Measurements from ENCODE around the gene PRKAG1. TPM values are rescaled to one million over a fixed set of nuclear protein-coding genes. Genes with fewer than 3 reads are reported as not detected.

PRKAG1 gene
- total RNA-seq, 4 donors from 2014 or later: 55.9 to 79.9 (median 64.2) TPM

DNA sequence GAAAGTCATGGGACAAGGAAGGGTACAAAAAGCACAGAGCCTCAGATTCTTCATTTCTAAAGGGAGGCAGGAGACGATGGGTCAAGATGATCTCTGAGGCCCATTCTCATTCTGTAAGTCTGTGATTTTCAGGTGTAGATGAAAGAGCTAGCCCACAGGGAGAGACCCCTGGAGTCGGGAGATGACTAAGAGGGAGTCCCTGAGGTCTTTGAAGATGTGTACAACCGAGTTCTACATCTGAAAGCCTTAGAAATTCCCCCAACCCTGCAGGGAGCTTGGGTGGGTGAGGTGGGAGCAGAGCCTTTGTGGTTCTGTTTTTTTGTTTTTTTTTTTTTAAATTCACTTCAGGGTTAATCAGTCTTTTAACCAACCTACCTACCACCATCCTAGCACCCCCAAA lies 50.1 kb downstream of the PRKAG1 start:
- Histone ChIP-seq H3K36me3 (no peaks in the 10 kb centered on the region), H3K4me3 (no peak overlapping the region), H3K9me3 (no peaks in the 10 kb centered on the region), H3K27ac (no peak overlapping the region), H3K27me3 (peaks cover 69% of the 10 kb centered on the region), H3K4me1 (peaks cover 0 to 43% (median 16%) of the 10 kb centered on the region in 3 donors)
- TF ChIP-seq POLR2A (IDR thresholded peaks at IDR 0.05) (no peak), POLR2AphosphoS5 (IDR thresholded peaks at IDR 0.05) (no peak), EP300 (IDR thresholded peaks at IDR 0.05) (no peak)
- ATAC-seq: no peak
- WGBS, 2 donors (ENCODE audit: low coverage in 1 of 2): 91 to 100% methylated on average over 1 to 3 of the region's 3 CpGs

DNA sequence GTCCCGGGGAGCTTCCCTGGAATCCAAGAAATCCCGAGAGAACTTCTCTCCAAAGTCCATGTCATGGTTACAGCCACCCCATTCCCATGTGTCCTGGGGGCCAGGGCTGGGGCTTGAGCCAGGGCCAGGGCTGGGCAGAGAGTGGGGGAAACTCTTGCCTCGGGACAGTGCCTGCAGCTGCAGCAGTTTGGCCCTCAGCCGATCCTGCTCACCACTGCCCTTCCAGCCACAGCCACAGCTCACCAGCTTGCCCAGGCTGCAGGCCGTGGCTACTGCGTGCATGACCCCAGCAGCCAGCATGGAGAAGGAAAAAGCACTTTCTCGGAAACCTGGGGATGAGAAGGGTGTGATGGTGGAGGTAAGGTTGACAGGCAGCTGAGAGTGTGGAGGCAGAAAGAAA lies 50.6 kb downstream of the PRKAG1 start:
- no peak for ATAC-seq
- H3K4me3 ChIP-seq: no peak overlapping the region
- H3K9me3 ChIP-seq: no peaks in the 10 kb centered on the region
- 62% methylated on average over 2 of the region's 7 CpGs; no CpG with 5 or more reads in 1 of the 2 donors for WGBS, 2 donors (ENCODE audit: low coverage in 1 of 2)
- peaks cover 0 to 38% (median 16%) of the 10 kb centered on the region in 3 donors for H3K4me1 ChIP-seq
- no peak overlapping the region for H3K27ac ChIP-seq
- no peak for TF ChIP-seq POLR2A (IDR thresholded peaks at IDR 0.05)
- no peak for TF ChIP-seq POLR2AphosphoS5 (IDR thresholded peaks at IDR 0.05)
- no peak for TF ChIP-seq EP300 (IDR thresholded peaks at IDR 0.05)
- TF ChIP-seq, protein P1, sequence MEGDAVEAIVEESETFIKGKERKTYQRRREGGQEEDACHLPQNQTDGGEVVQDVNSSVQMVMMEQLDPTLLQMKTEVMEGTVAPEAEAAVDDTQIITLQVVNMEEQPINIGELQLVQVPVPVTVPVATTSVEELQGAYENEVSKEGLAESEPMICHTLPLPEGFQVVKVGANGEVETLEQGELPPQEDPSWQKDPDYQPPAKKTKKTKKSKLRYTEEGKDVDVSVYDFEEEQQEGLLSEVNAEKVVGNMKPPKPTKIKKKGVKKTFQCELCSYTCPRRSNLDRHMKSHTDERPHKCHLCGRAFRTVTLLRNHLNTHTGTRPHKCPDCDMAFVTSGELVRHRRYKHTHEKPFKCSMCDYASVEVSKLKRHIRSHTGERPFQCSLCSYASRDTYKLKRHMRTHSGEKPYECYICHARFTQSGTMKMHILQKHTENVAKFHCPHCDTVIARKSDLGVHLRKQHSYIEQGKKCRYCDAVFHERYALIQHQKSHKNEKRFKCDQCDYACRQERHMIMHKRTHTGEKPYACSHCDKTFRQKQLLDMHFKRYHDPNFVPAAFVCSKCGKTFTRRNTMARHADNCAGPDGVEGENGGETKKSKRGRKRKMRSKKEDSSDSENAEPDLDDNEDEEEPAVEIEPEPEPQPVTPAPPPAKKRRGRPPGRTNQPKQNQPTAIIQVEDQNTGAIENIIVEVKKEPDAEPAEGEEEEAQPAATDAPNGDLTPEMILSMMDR (IDR thresholded peaks at IDR 0.05): no peak
- no peaks in the 10 kb centered on the region for H3K36me3 ChIP-seq
- H3K27me3 ChIP-seq: peaks cover 69% of the 10 kb centered on the region

DNA sequence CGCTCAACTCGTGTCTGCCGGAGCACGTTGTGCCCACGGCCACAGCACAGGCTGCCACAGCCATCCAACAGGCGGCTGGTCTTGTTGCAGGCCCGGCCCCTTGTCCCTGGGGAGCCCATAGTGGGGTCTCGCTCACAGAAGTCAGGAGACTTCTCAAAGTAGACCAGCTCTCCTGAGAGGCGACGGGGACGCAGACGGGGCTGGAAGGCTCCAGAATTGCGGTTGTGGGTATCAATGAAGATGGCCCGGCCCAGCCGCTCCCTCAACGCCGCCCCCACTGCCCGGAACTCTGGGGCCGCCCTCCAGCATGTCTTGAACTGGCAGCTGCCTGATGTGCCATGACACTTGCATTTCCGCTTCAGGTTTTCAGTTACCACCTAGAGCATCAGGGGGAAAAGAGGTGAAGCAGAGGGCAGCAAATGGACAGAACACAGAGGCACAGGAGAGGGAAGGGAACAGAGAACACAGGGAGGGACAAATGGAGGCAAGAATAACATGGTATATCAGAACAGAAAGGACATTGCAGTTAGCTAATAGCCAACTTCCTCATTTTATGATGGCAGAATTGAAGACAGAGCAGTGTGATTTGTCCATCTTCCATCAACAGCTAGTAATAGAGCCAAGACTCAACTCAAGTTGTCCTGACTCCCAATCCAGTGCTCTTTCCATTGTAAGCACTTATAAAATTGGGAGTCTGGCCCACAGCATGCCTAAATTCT lies 52.2 kb downstream of the PRKAG1 start:
- Histone ChIP-seq H3K27me3 (peaks cover 63% of the 10 kb centered on the region), H3K4me3 (no peak overlapping the region), H3K27ac (no peak overlapping the region), H3K9me3 (no peaks in the 10 kb centered on the region), H3K4me1 (peaks cover 0 to 22% (median 10%) of the 10 kb centered on the region in 3 donors), H3K36me3 (no peaks in the 10 kb centered on the region)
- 50% methylated on average over 2 of the region's 20 CpGs; no CpG with 5 or more reads in 1 of the 2 donors for WGBS, 2 donors (ENCODE audit: low coverage in 1 of 2)
- no peak for ATAC-seq
- no peak for TF ChIP-seq POLR2A (IDR thresholded peaks at IDR 0.05)
- TF ChIP-seq, protein P1 (IDR thresholded peaks at IDR 0.05): no peak
- TF ChIP-seq POLR2AphosphoS5 (IDR thresholded peaks at IDR 0.05): no peak
- TF ChIP-seq EP300 (IDR thresholded peaks at IDR 0.05): no peak

DNA sequence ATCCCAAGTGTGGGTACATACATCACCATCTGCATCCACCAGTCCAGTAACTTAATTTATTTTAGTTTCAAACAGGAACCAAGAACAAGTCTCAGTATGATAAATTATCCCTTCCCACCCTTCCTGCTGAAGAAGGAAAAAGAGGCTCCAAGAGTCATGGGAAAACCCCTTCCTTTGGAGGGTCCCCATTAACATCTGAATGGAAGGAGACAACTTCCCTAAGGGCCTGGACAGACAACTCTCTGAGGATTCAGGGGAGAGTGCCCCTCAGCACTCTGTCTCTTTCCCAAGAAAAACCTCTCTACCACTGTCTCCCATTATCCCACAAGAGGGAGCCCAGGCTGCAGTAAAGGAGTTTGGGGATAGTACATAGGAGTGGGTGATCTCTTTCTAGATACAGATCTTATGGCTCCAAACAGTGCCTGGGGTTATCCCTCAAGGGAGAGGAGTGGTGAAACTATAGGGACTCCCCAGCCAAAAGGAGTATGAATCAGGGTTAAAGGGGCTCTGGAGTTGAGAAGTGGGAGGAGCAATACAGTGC lies 53.2 kb downstream of the PRKAG1 start:
- no peak overlapping the region for H3K4me3 ChIP-seq
- H3K4me1 ChIP-seq: peaks cover 0 to 12% (median 10%) of the 10 kb centered on the region in 3 donors
- ATAC-seq: no peak

DNA sequence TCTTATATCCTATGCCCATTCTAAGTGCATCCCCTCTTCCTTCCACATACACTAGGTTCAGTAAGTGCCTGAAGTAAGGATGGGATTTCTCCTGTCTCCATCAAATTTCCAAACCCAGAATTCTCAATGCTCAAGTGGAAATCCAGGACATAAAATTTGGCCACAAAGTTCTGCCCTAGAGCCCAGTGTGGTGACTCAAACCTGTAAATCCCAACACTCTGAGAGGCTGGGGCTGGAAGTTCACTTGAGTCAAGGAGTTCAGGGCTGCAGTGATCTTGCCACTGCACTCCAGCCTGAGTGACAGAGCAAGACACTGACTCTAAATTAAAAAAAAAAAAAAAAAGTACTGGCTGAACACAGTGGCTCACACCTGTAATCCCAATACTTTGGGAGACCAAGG lies 56.8 kb downstream of the PRKAG1 start:
- H3K4me3 ChIP-seq: no peak overlapping the region
- no peak overlapping the region for H3K27ac ChIP-seq
- H3K4me1 ChIP-seq: peaks cover 0 to 8% (median 3%) of the 10 kb centered on the region in 3 donors
- TF ChIP-seq EP300 (IDR thresholded peaks at IDR 0.05): no peak
- TF ChIP-seq, protein P1 (IDR thresholded peaks at IDR 0.05): no peak
- no peak for TF ChIP-seq POLR2A (IDR thresholded peaks at IDR 0.05)
- no peak for TF ChIP-seq POLR2AphosphoS5 (IDR thresholded peaks at IDR 0.05)
- peaks cover 42% of the 10 kb centered on the region for H3K27me3 ChIP-seq
- H3K36me3 ChIP-seq: no peaks in the 10 kb centered on the region
- no peak for ATAC-seq
- no peaks in the 10 kb centered on the region for H3K9me3 ChIP-seq

More for the DNA sequence above, 53.2 kb downstream of the PRKAG1 start:
- Histone ChIP-seq H3K36me3 (no peaks in the 10 kb centered on the region), H3K27me3 (peaks cover 59% of the 10 kb centered on the region), H3K9me3 (no peaks in the 10 kb centered on the region), H3K27ac (no peak overlapping the region)
- TF ChIP-seq POLR2AphosphoS5 (IDR thresholded peaks at IDR 0.05): no peak
- TF ChIP-seq, protein P1 (IDR thresholded peaks at IDR 0.05): peak in 1 of 4 experiments; percentile 11

All from gastroesophageal sphincter (tissue), 4 donors.